IMR-90 (cell line): ENCODE data around the gene ALOX5AP. TPM values are rescaled to one million over a fixed set of nuclear protein-coding genes. Genes with fewer than 3 reads are reported as not detected.

Experiments
- ATAC-seq: fragments of 200-7000 bp; cut with Tn5 transposase; 2 replicates; pipeline ENCODE4 v1.9.1; 2020; ENCODE audit warnings: low read depth, mild to moderate bottlenecking, moderate library complexity
- BruUV-seq: library from RNA; stranded (reverse); fragments of 400-500 nt; replicated peaks from 2 replicates; lab custom pipeline; 2021; lab: Mats Ljungman, UMichigan
- CTCF ChIA-PET: fragments of 300-600 bp; formaldehyde crosslinking; extraction: SDS; loops from one replicate; lab custom pipeline; 2021; ENCODE audit warnings: antibody characterized with exemption; lab: Yijun Ruan, JAX
- POLR2A ChIA-PET: fragments of 300-600 bp; sonication (Branson Sonifier 250); formaldehyde crosslinking; loops from one replicate; lab custom pipeline; 2022; ENCODE audit warnings: antibody characterized with exemption; ENCODE audit not compliant: unreplicated experiment; lab: Charles Lee
- DNase-seq: peaks from one replicate; pipeline ENCODE4 v3.0.0; 2013
- H2AFZ ChIP-seq: replicated peaks from 2 replicates; pipeline ENCODE3; 2013; ENCODE audit warnings: low read length, mild to moderate bottlenecking; ENCODE audit not compliant: poor library complexity
- H2AK5ac ChIP-seq: 2 replicates; pipeline ENCODE4 v1.6.1; 2013; ENCODE audit warnings: low read depth, low read length, inconsistent platforms
- H2AK9ac ChIP-seq: replicated peaks from 2 replicates; pipeline ENCODE3; 2013; ENCODE audit warnings: mild to moderate bottlenecking, low read depth, low read length, moderate library complexity; ENCODE audit not compliant: poor library complexity
- H2BK120ac ChIP-seq: 2 replicates; pipeline ENCODE4 v1.6.1; 2013; ENCODE audit warnings: low read depth, low read length, inconsistent platforms
- H2BK15ac ChIP-seq: 3 replicates; pipeline ENCODE4 v1.6.1; 2013; ENCODE audit warnings: low read depth, low read length, inconsistent platforms
- H2BK20ac ChIP-seq: 2 replicates; pipeline ENCODE4 v1.6.1; 2013; ENCODE audit warnings: low read depth, mild to moderate bottlenecking, inconsistent platforms, low read length, moderate library complexity
- H2BK5ac ChIP-seq: 2 replicates; pipeline ENCODE4 v1.6.1; 2013; ENCODE audit warnings: mild to moderate bottlenecking, low read depth, low read length, inconsistent platforms; ENCODE audit not compliant: poor library complexity, severe bottlenecking
- H3K14ac ChIP-seq: replicated peaks from 2 replicates; pipeline ENCODE4 v1.6.1; 2013; ENCODE audit warnings: low read depth, low read length, inconsistent platforms
- H3K18ac ChIP-seq: 2 replicates; pipeline ENCODE4 v1.6.1; 2013; ENCODE audit warnings: low read depth, low read length, control low read depth
- H3K23ac ChIP-seq: 2 replicates; pipeline ENCODE4 v1.6.1; 2013; ENCODE audit warnings: low read depth, low read length, inconsistent platforms
- H3K27ac ChIP-seq: 2 replicates; pipeline ENCODE4 v1.5.1; 2013; ENCODE audit warnings: mild to moderate bottlenecking, control low read depth, low read length; ENCODE audit not compliant: insufficient read depth
- H3K27me3 ChIP-seq: 2 replicates; pipeline ENCODE4 v1.6.1; 2013; ENCODE audit warnings: low read length; ENCODE audit not compliant: control insufficient read depth, insufficient read depth
- H3K36me3 ChIP-seq: 2 replicates; pipeline ENCODE4 v1.6.1; 2013; ENCODE audit warnings: low read length, mixed read lengths; ENCODE audit not compliant: control insufficient read depth, insufficient read depth
- H3K4ac ChIP-seq: 2 replicates; pipeline ENCODE4 v1.6.1; 2013; ENCODE audit warnings: low read depth, low read length, inconsistent platforms
- H3K4me1 ChIP-seq: 2 replicates; pipeline ENCODE4 v1.6.1; 2013; ENCODE audit warnings: low read length, mixed read lengths; ENCODE audit not compliant: control insufficient read depth, insufficient read depth
- H3K4me2 ChIP-seq: 2 replicates; pipeline ENCODE4 v1.6.1; 2013; ENCODE audit warnings: low read depth, mild to moderate bottlenecking, control low read depth, low read length, moderate library complexity
- H3K4me3 ChIP-seq: 2 replicates; pipeline ENCODE4 v1.5.1; 2013; ENCODE audit warnings: low read depth, mild to moderate bottlenecking, control low read depth, low read length, moderate library complexity; ENCODE audit not compliant: insufficient read depth
- H3K56ac ChIP-seq: 2 replicates; pipeline ENCODE4 v1.6.1; 2013; ENCODE audit warnings: low read length, inconsistent platforms; ENCODE audit not compliant: insufficient read depth; ENCODE audit errors: extremely low read depth
- H3K79me1 ChIP-seq, 2 experiments: 2 replicates each; pipeline ENCODE4 v1.6.1; 2013; ENCODE audit warnings: low read length in 2 of 2, inconsistent platforms in 1 of 2, low read depth in 1 of 2
- H3K9ac ChIP-seq: 2 replicates; pipeline ENCODE4 v1.6.1; 2013; ENCODE audit warnings: low read depth, low read length, control low read depth
- H3K9me1 ChIP-seq: 2 replicates; pipeline ENCODE4 v1.6.1; 2013; ENCODE audit warnings: low read length, inconsistent platforms; ENCODE audit not compliant: insufficient read depth
- H3K9me3 ChIP-seq: 2 replicates; pipeline ENCODE4 v1.6.1; 2013; ENCODE audit warnings: low read length; ENCODE audit not compliant: control insufficient read depth, insufficient read depth
- H4K20me1 ChIP-seq: 2 replicates; pipeline ENCODE4 v1.6.1; 2013; ENCODE audit warnings: low read length, inconsistent platforms; ENCODE audit not compliant: insufficient read depth
- H4K5ac ChIP-seq: 2 replicates; pipeline ENCODE4 v1.6.1; 2013; ENCODE audit warnings: mild to moderate bottlenecking, low read depth, low read length, control low read depth
- H4K8ac ChIP-seq, 2 experiments: 2 replicates each; pipeline ENCODE4 v1.6.1; 2013; ENCODE audit warnings: low read depth in 2 of 2, low read length in 2 of 2, control low read depth in 1 of 2, inconsistent platforms in 1 of 2
- H4K91ac ChIP-seq: 2 replicates; pipeline ENCODE4 v1.6.1; 2013; ENCODE audit warnings: low read depth, low read length, inconsistent platforms; ENCODE audit not compliant: insufficient read depth
- CEBPB ChIP-seq: IDR thresholded peaks from 2 replicates; pipeline ENCODE4 v1.6.1; 2012; ENCODE audit warnings: low read depth, low read length, improper control_type of control experiment
- FOS ChIP-seq: fragments of 150-350 bp; IDR thresholded peaks from 2 replicates; pipeline ENCODE4 v1.6.1; 2016; ENCODE audit warnings: low read depth, low read length
- USF2 ChIP-seq: fragments of 150-350 bp; IDR thresholded peaks from 2 replicates; pipeline ENCODE4 v1.6.1; 2017; ENCODE audit warnings: mild to moderate bottlenecking, antibody characterized with exemption, low read length, low read depth
- WGBS, 2 experiments: methylation state at CpG; one replicate each; pipeline versions ENCODE4 v1.1.5 to v1.1.7; 2013; ENCODE audit warnings: missing lambda C conversion rate in 2 of 2; ENCODE audit not compliant: insufficient read length in 1 of 2; ENCODE audit errors: extremely low coverage in 2 of 2; 5-methylcytosine and 5-hydroxymethylcytosine counted together
- dilution Hi-C: fragments of 300-500 bp; cut with HindIII; formaldehyde crosslinking; loops from one replicate; pipeline ENCODE4 v1.14.3; 2018; ENCODE audit warnings: low sequenced_read_pairs; ENCODE audit not compliant: unreplicated experiment
- in situ Hi-C: fragments of 300-500 bp; cut with MboI; formaldehyde crosslinking; loops from 3 replicates; pipeline ENCODE4 v1.14.3; 2019; ENCODE audit warnings: low sequenced_read_pairs, inconsistent platforms, mixed read lengths
- intact Hi-C: fragments of 100-400 bp; cut with micrococcal nuclease; formaldehyde crosslinking; loops from 2 replicates; pipeline ENCODE4 v1.10.0; 2022
- polyA plus RNA-seq, 3 experiments: library from polyadenylated mRNA; depleted of rRNA; stranded (reverse); fragments of >200 nt; gene quantifications; 2 replicates each; pipeline ENCODE4 v1.2.3, GENCODE V29; 2012; ENCODE audit warnings: low replicate concordance in 1 of 3
- total RNA-seq: library from RNA; depleted of rRNA; stranded (reverse); fragments of >200 nt; gene quantifications from 2 replicates; pipeline ENCODE4 v1.2.3, GENCODE V29; 2012

ALOX5AP gene
- total and polyA plus RNA-seq, 2 of the 4 experiments (the other 2 are of a cell fraction): 0.62 TPM; not detected in 1

GRCh38 chr13:30711375-30711774 lies 24.0 kb upstream of the ALOX5AP start:
- no peak overlapping the region for H2AK5ac ChIP-seq
- peaks cover 15% of the 10 kb centered on the region for H3K4me1 ChIP-seq
- WGBS, 2 experiments: 90% methylated on average over 2 of the region's 4 CpGs; no CpG with 5 or more reads in 1 of the 2 experiments
- H3K4me2 ChIP-seq: no peak overlapping the region
- intact Hi-C loops (no loop called here), dilution Hi-C loops (no loop called here), in situ Hi-C loops (no loop called here)
- no peaks in the 10 kb centered on the region for H3K36me3 ChIP-seq
- peak overlapping the region; percentile 31 for H2BK5ac ChIP-seq
- H2AFZ ChIP-seq: no peak overlapping the region
- peak overlapping the region; percentile 11 for H2BK120ac ChIP-seq
- no peak overlapping the region for H4K8ac ChIP-seq
- H3K23ac ChIP-seq: no peak overlapping the region
- peak overlapping the region; percentile 3; the same call in 1 of the 2 replicates for H3K18ac ChIP-seq
- no peaks in the 10 kb centered on the region for H4K20me1 ChIP-seq
- H3K27ac ChIP-seq: no peak overlapping the region
- TF ChIP-seq USF2 (no peak), CEBPB (peak; percentile 44; the same call in 1 of the 2 replicates), FOS (0 out of 2 replicates have a peak, but pooled peaks have one; percentile 15)
- ChIA-PET CTCF (no interaction called here), POLR2A (no interaction called here)
- DNase-seq (peak; percentile 88), ATAC-seq (peak; percentile 71)
- no peaks in the 10 kb centered on the region for H3K79me1 ChIP-seq
- H3K4me3 ChIP-seq: no peak overlapping the region
- peak overlapping the region; percentile 6; the same call in 1 of the 2 replicates for H2BK20ac ChIP-seq
- no peak overlapping the region for H4K5ac ChIP-seq
- no peaks in the 10 kb centered on the region for H3K27me3 ChIP-seq
- peak overlapping the region; percentile 3; the same call in 1 of the 2 replicates for H3K4ac ChIP-seq
- no peak overlapping the region for H3K9ac ChIP-seq
- peak overlapping the region; percentile 34; the same call in 1 of the 2 replicates for H3K14ac ChIP-seq
- no TSS peak for BruUV-seq
- H2BK15ac ChIP-seq: peak overlapping the region; percentile 7; the same call in 1 of the 3 replicates
- no peak overlapping the region for H4K91ac ChIP-seq
- H2AK9ac ChIP-seq: no peak overlapping the region
- H3K9me3 ChIP-seq: no peaks in the 10 kb centered on the region
- H3K56ac ChIP-seq: no peak overlapping the region
- H3K9me1 ChIP-seq: peaks cover 9% of the 10 kb centered on the region
